ENCODE results near the gene ANKLE2. TPM values are rescaled to one million over a fixed set of nuclear protein-coding genes. Genes with fewer than 3 reads are reported as not detected.
"Not testable (repeated sequence)": the region's sequence is repeated elsewhere in the genome, so short reads cannot be mapped to it uniquely, and the experiment has no call there.

Gene ANKLE2
- total RNA-seq, result 100 to 1,000 TPM; 110 to 111 TPM

DNA sequence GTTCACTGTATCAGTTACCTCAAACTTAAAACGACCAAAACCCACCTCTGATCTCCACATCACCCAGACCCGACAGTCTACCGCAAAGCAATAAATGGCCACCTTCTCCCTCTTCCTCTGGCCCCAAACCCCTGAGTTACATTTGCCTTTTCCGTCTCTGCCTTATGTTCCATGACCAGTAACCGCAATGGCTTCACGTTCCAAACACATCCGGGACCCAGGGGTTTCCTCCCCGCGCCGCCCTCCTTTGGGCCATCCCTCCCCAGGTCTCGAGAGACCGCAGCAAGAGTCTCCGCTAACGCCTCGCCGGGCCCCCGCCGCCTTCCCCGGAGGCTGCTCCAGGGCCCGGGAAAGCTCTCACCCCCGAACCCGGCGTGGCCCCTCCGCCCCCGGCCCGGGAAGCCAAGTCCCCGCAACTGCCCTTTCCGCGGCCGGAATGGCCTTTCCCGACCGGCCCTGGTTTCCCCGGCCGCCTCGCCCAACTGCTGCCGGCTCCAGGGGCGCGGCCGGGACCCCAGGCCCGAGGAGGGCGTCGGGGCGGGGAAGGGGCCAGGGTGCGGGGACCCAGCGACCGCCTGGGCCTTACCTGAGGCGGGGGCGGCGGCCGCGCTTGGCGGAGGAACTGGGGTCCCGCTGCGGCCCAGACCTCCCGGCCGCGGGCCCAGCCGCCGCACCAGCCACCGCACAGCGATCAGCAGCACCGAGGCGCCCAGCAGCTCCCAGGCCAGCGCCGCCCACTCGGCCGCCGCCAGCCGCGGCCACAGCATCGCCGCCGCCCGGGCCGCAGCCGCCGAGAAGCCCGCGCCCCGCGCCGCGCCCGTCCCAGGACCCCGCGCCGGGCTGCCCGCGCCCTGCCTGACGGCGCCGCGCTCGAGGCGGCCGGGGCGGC lies at the start of gene ANKLE2:
ANKLE2 (minus strand) TSS at position 801 of the 889 bp plus-strand sequence; CDS start at position 767, 34 bp downstream.
- Mint-ChIP-seq H3K27me3 (no peaks in the 10 kb centered on the region), H3K36me3 (ENCODE audit: low read depth) (peaks cover 37% of the 10 kb centered on the region), H3K9me3 (ENCODE audit: low read depth) (no peaks in the 10 kb centered on the region), H3K4me1 (peaks cover 33% of the 10 kb centered on the region), H3K27ac (peak within 1 kb of the TSS; percentile 98), H3K4me3 (peak within 1 kb of the TSS; percentile 90)
- POLR2A ChIA-PET, result interaction anchor here (0.6 to 1.2 kb wide), 8 partner anchors 42 to 319 kb away, joined by 3 to 6 read pairs (median 3); partner anchors contain the start of gene GOLGA3
- ATAC-seq (peak; percentile 41), DNase-seq (peak; percentile 84)
- intact Hi-C loops (cut with DNase I, micrococcal nuclease), result loop anchor here (1.0 to 5.0 kb wide), 8 partner anchors 66 to 674 kb away; partner anchors contain the start of genes CHFR (in 1 of the 2), FBRSL1 (in 1 of the 2), GOLGA3 (in 1 of the 2) and POLE (in 1 of the 2)
- CTCF ChIA-PET, result interaction anchor here (0.7 kb wide), 1 partner anchor 15 kb away, joined by 3 read pairs; no protein-coding TSS in a partner anchor

- H3K4me3 Mint-ChIP-seq; H3K27me3 Mint-ChIP-seq; H3K27ac Mint-ChIP-seq; CTCF ChIA-PET; ATAC-seq; POLR2A ChIA-PET; H3K9me3 Mint-ChIP-seq (ENCODE audit: low read depth): not testable (repeated sequence)
- peaks cover 35% of the 10 kb centered on the region for H3K4me1 Mint-ChIP-seq
- H3K36me3 Mint-ChIP-seq (ENCODE audit: low read depth), result peaks cover 62% of the 10 kb centered on the region
- peak; percentile 55 for DNase-seq
- intact Hi-C loops (cut with DNase I, micrococcal nuclease), result loop anchor here in 1 of 2 experiments (5.0 kb wide), 1 partner anchor 42 kb away; no protein-coding TSS in a partner anchor
These were observed 47.8 kb upstream of the ANKLE2 start for GRCh38 chr12:132809391-132809790.

GRCh38 chr12:132807295-132808092 lies 45.9 kb upstream of the ANKLE2 start:
- ATAC-seq (no peak), DNase-seq (no peak)
- ChIA-PET CTCF (interaction anchor here (0.8 to 1.3 kb wide), 5 partner anchors 14 to 97 kb away, joined by 3 read pairs; no protein-coding TSS in a partner anchor), POLR2A (no interaction called here)
- no peaks in the 10 kb centered on the region for H3K9me3 Mint-ChIP-seq (ENCODE audit: low read depth)
- no peak overlapping the region for H3K4me3 Mint-ChIP-seq
- H3K27ac Mint-ChIP-seq, result no peak overlapping the region
- peaks cover 25% of the 10 kb centered on the region for H3K4me1 Mint-ChIP-seq
- intact Hi-C loops (cut with DNase I, micrococcal nuclease), result loop anchor here (2.0 to 5.0 kb wide), 2 partner anchors 39 to 40 kb away; no protein-coding TSS in a partner anchor
- H3K36me3 Mint-ChIP-seq (ENCODE audit: low read depth), result peaks cover 67% of the 10 kb centered on the region
- no peaks in the 10 kb centered on the region for H3K27me3 Mint-ChIP-seq

- DNase-seq, result peak; percentile 72
- Mint-ChIP-seq H3K36me3 (ENCODE audit: low read depth) (peaks cover 64% of the 10 kb centered on the region), H3K27me3 (no peaks in the 10 kb centered on the region), H3K4me1 (peaks cover 22% of the 10 kb centered on the region), H3K27ac (no peak overlapping the region), H3K4me3 (no peak overlapping the region), H3K9me3 (ENCODE audit: low read depth) (no peaks in the 10 kb centered on the region)
- intact Hi-C loops (cut with DNase I, micrococcal nuclease), result loop anchor here (2.0 to 5.0 kb wide), 2 partner anchors 38 to 40 kb away; no protein-coding TSS in a partner anchor
- ChIA-PET CTCF (interaction anchor here (0.8 to 1.3 kb wide), 5 partner anchors 15 to 192 kb away, joined by 3 read pairs; no protein-coding TSS in a partner anchor), POLR2A (no interaction called here)
- peak; percentile 78 for ATAC-seq
These were observed 45.2 kb upstream of the ANKLE2 start for GRCh38 chr12:132806857-132807256.

- Mint-ChIP-seq H3K27ac (no peak overlapping the region), H3K4me3 (no peak overlapping the region), H3K9me3 (ENCODE audit: low read depth) (no peaks in the 10 kb centered on the region), H3K4me1 (peaks cover 22% of the 10 kb centered on the region), H3K27me3 (no peaks in the 10 kb centered on the region), H3K36me3 (ENCODE audit: low read depth) (peaks cover 73% of the 10 kb centered on the region)
- DNase-seq (no peak), ATAC-seq (no peak)
- ChIA-PET POLR2A (interaction anchor here (0.7 kb wide), 1 partner anchor 226 kb away, joined by 3 read pairs; no protein-coding TSS in a partner anchor), CTCF (interaction anchor here (0.9 kb wide), 1 partner anchor 100 kb away, joined by 4 read pairs; no protein-coding TSS in a partner anchor)
- intact Hi-C loops (cut with DNase I, micrococcal nuclease), result no loop called here
These were observed 42.8 kb upstream of the ANKLE2 start for GRCh38 chr12:132804426-132804861.

- intact Hi-C loops (cut with DNase I, micrococcal nuclease), result no loop called here
- no peak overlapping the region for H3K27ac Mint-ChIP-seq
- no peak overlapping the region for H3K4me3 Mint-ChIP-seq
- POLR2A ChIA-PET, result no interaction called here
- CTCF ChIA-PET, result no interaction called here
- H3K4me1 Mint-ChIP-seq, result peaks cover 22% of the 10 kb centered on the region
- no peaks in the 10 kb centered on the region for H3K27me3 Mint-ChIP-seq
- ATAC-seq (no peak), DNase-seq (no peak)
- H3K36me3 Mint-ChIP-seq (ENCODE audit: low read depth), result peaks cover 74% of the 10 kb centered on the region
- no peaks in the 10 kb centered on the region for H3K9me3 Mint-ChIP-seq (ENCODE audit: low read depth)
These were observed 42.3 kb upstream of the ANKLE2 start for GRCh38 chr12:132803888-132804287.

DNA sequence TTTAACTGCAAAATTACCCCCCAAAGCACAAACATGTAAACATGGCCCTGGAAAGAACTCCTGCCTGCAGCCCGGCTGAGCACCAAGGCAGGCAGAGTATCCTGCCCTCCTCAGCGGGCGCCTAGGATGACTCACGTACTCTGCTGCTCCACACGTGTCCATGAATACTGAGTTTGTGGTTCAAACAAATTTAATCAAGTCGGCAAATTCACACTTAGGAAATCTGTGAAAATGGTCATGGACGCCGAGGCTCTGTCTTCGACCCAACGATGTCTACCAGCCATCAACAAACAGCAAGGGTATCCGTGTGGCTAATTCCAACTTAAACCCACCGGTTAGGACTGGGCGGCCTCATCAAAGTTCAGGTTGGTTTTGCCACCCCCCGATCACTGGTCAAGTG lies 41.5 kb upstream of the ANKLE2 start:
- ChIA-PET CTCF (no interaction called here), POLR2A (no interaction called here)
- H3K4me3 Mint-ChIP-seq, result no peak overlapping the region
- no peak overlapping the region for H3K27ac Mint-ChIP-seq
- H3K36me3 Mint-ChIP-seq (ENCODE audit: low read depth), result peaks cover 70% of the 10 kb centered on the region
- H3K4me1 Mint-ChIP-seq, result peaks cover 20% of the 10 kb centered on the region
- no peaks in the 10 kb centered on the region for H3K9me3 Mint-ChIP-seq (ENCODE audit: low read depth)
- no peak for DNase-seq
- intact Hi-C loops (cut with DNase I, micrococcal nuclease), result no loop called here
- no peak for ATAC-seq
- H3K27me3 Mint-ChIP-seq, result no peaks in the 10 kb centered on the region

DNA sequence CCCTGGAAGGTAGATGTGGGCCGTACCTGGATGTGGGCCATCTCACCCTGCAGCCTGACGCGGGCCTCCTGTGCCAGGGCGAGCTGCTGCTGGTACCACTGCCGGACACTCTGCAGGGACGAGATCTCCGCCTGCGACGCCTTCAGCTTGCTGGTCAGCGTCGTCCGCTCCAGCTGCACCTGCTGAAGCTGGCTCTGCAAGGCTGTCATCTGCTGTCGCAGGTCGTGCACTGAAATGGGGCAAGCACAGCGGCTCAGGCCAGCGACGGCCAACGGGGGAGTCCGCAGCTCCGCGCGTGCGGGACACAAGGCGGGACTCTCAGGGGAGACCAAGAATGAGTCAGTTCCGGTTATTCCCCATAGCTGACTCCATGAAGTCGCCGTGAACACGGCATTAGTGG lies 40.1 kb upstream of the ANKLE2 start:
- Mint-ChIP-seq H3K4me1 (peaks cover 8% of the 10 kb centered on the region), H3K27ac (no peak overlapping the region), H3K9me3 (ENCODE audit: low read depth) (no peaks in the 10 kb centered on the region), H3K4me3 (no peak overlapping the region), H3K27me3 (no peaks in the 10 kb centered on the region), H3K36me3 (ENCODE audit: low read depth) (peaks cover 68% of the 10 kb centered on the region)
- DNase-seq (no peak), ATAC-seq (no peak)
- intact Hi-C loops (cut with DNase I, micrococcal nuclease), result no loop called here
- POLR2A ChIA-PET, result no interaction called here
- CTCF ChIA-PET, result no interaction called here

DNA sequence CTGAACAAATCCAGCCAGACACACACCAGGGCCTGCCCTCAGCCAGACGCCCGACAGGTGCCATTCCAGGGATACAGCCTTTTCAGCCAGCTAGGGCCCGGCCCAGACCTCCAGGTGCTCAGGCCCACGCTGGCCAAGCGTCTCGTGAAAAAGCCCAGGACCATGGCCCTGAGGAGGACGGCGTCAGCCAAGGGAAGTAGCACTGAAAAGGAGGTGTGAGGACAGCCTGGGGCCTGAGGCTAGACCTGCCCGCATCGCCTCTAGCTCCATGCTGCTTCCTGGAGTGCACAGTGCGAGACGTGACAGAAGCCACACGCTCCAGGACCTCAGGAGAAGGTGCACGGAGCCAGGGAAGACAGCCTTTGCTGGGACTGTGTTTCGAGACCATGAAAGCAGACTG lies 37.2 kb upstream of the ANKLE2 start:
- Mint-ChIP-seq H3K4me1 (no peaks in the 10 kb centered on the region), H3K27ac (no peak overlapping the region), H3K9me3 (ENCODE audit: low read depth) (no peaks in the 10 kb centered on the region), H3K27me3 (no peaks in the 10 kb centered on the region), H3K36me3 (ENCODE audit: low read depth) (peaks cover 66% of the 10 kb centered on the region), H3K4me3 (no peak overlapping the region)
- ATAC-seq (no peak), DNase-seq (no peak)
- intact Hi-C loops (cut with DNase I, micrococcal nuclease), result no loop called here
- ChIA-PET CTCF (interaction anchor here (0.7 to 1.4 kb wide), 2 partner anchors 24 to 479 kb away, joined by 3 read pairs; no protein-coding TSS in a partner anchor), POLR2A (interaction anchor here (0.5 kb wide), 1 partner anchor 102 kb away, joined by 3 read pairs; no protein-coding TSS in a partner anchor)

DNA sequence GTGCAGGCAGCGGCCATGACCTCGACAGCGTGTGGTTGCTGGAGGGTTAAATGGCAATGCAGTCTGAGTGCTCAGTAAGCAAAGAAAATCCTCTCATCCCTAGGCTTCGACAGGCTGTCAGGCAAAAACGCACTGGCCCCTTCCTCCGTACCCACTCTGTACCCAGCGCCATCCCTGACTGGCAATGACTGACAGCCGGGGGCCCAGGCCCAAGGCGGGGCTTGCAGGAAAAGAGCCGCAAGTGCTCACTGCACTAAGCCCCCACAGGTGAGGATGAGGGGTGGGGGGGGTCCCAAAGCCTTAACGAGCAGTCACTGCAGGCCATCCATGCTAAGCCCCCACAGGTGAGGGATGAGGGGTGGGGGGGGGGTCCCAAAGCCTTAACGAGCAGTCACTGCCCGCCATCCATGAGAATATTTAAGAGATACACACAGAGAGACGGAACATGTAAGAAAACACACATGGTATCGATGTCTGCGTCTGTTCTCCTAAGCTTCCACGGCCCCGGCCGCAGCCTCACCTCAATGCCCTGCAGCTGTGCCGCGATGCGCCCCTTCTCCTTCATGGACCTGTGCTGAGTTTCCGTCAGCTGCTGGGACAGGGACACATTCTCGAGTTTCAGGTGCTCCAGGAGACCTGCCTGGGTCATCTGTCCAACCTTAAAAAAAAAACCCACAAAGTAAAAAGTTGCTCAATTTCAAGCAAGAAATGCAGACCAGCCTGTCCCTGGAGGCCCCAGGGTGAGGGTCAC lies 36.4 kb upstream of the ANKLE2 start:
- Mint-ChIP-seq H3K27me3 (no peaks in the 10 kb centered on the region), H3K9me3 (ENCODE audit: low read depth) (no peaks in the 10 kb centered on the region), H3K36me3 (ENCODE audit: low read depth) (peaks cover 58% of the 10 kb centered on the region), H3K27ac (no peak overlapping the region), H3K4me3 (no peak overlapping the region), H3K4me1 (no peaks in the 10 kb centered on the region)
- POLR2A ChIA-PET, result no interaction called here
- intact Hi-C loops (cut with DNase I, micrococcal nuclease), result no loop called here
- ATAC-seq (no peak), DNase-seq (no peak)
- CTCF ChIA-PET, result interaction anchor here (0.7 kb wide), 1 partner anchor 478 kb away, joined by 3 read pairs; no protein-coding TSS in a partner anchor
